Urinary bladder (tissue), 4 donors: ENCODE measurements around the gene ALAD. TPM values are rescaled to one million over a fixed set of nuclear protein-coding genes. Genes with fewer than 3 reads are reported as not detected.
A peak's percentile ranks its signal among the peaks of the same experiment; 100 is the strongest.
"Not testable (repeated sequence)": the region's sequence is repeated elsewhere in the genome, so short reads cannot be mapped to it uniquely, and the experiment has no call there.

Source experiments
- DNase-seq: peaks from one replicate; pipeline ENCODE4 v3.0.0-alpha.2; 2015; ENCODE audit errors: extremely low spot score
- H3K27ac ChIP-seq: one replicate; pipeline ENCODE4 v1.5.1; 2013; ENCODE audit warnings: low read depth, mild to moderate bottlenecking, moderate library complexity
- H3K36me3 ChIP-seq: one replicate; pipeline ENCODE4 v1.6.1; 2013; ENCODE audit warnings: mild to moderate bottlenecking, moderate library complexity; ENCODE audit not compliant: insufficient read depth
- H3K4me1 ChIP-seq: one replicate; pipeline ENCODE4 v1.6.1; 2013; ENCODE audit warnings: mild to moderate bottlenecking, moderate library complexity; ENCODE audit not compliant: insufficient read depth
- H3K4me3 ChIP-seq: one replicate; pipeline ENCODE4 v1.5.1; 2013; ENCODE audit warnings: low read depth, low read length
- WGBS: extraction: QIAGEN DNeasy Blood & Tissue Kit; methylation state at CpG from one replicate; pipeline ENCODE4 v1.1.7; 2013; 5-methylcytosine and 5-hydroxymethylcytosine counted together
- polyA plus RNA-seq: library from polyadenylated mRNA; stranded (reverse); fragments of 200-250 nt; gene quantifications from one replicate; pipeline ENCODE4 v1.2.3, GENCODE V29; 2013
- total RNA-seq: library from RNA; depleted of rRNA; stranded (reverse); fragments of >200 nt; gene quantifications from one replicate; pipeline ENCODE4 v1.2.3, GENCODE V29; 2014
- donor health status: healthy with polysubstance abuse.
- donor health status: healthy.

Gene ALAD
- total and polyA plus RNA-seq, 2 donors: 16.6 to 55.4 TPM

- no peak overlapping the region for H3K27ac ChIP-seq
- 94% methylated on average over 17 of the region's 17 CpGs for WGBS
- H3K4me3 ChIP-seq: no peak overlapping the region
- H3K4me1 ChIP-seq: no peaks in the 10 kb centered on the region
- DNase-seq: no peak
- H3K36me3 ChIP-seq: peaks cover 4% of the 10 kb centered on the region
Observed at GRCh38 chr9:113390192-113390960, 10.7 kb downstream of the ALAD start.

GRCh38 chr9:113389451-113389850 lies 11.6 kb downstream of the ALAD start:
- DNase-seq: no peak
- WGBS: 95% methylated on average over 11 of the region's 11 CpGs
- Histone ChIP-seq H3K27ac (no peak overlapping the region), H3K4me1 (no peaks in the 10 kb centered on the region), H3K36me3 (peaks cover 4% of the 10 kb centered on the region), H3K4me3 (no peak overlapping the region)

- DNase-seq: no peak
- H3K27ac ChIP-seq: no peak overlapping the region
- peaks cover 4% of the 10 kb centered on the region for H3K36me3 ChIP-seq
- 92% methylated on average over 13 of the region's 13 CpGs for WGBS
- H3K4me1 ChIP-seq: no peaks in the 10 kb centered on the region
- no peak overlapping the region for H3K4me3 ChIP-seq
Observed at GRCh38 chr9:113388833-113389232, 12.3 kb downstream of the ALAD start.

- no peaks in the 10 kb centered on the region for H3K4me1 ChIP-seq
- WGBS: 81% methylated on average over 9 of the region's 9 CpGs
- peaks cover 4% of the 10 kb centered on the region for H3K36me3 ChIP-seq
- H3K27ac ChIP-seq: no peak overlapping the region
- DNase-seq: no peak
- H3K4me3 ChIP-seq: no peak overlapping the region
Observed at GRCh38 chr9:113387560-113388230, 13.4 kb downstream of the ALAD start.

- H3K4me3 ChIP-seq: no peak overlapping the region
- no peaks in the 10 kb centered on the region for H3K4me1 ChIP-seq
- H3K36me3 ChIP-seq: peaks cover 4% of the 10 kb centered on the region
- no peak overlapping the region for H3K27ac ChIP-seq
- no peak for DNase-seq
- WGBS: 94% methylated on average over 4 of the region's 4 CpGs
Observed at GRCh38 chr9:113386571-113387393, 14.3 kb downstream of the ALAD start.

GRCh38 chr9:113381909-113382411 lies 19.1 kb downstream of the ALAD start:
- Histone ChIP-seq H3K27ac (no peak overlapping the region), H3K4me3 (no peak overlapping the region), H3K36me3 (no peaks in the 10 kb centered on the region), H3K4me1 (no peaks in the 10 kb centered on the region)
- DNase-seq: peak; percentile 31
- 83% methylated on average over 8 of the region's 8 CpGs for WGBS

- not testable (repeated sequence) for H3K4me3 ChIP-seq, DNase-seq, H3K27ac ChIP-seq, H3K4me1 ChIP-seq, H3K36me3 ChIP-seq
- 84% methylated on average over 7 of the region's 7 CpGs for WGBS
Observed at GRCh38 chr9:113381441-113381840, 19.6 kb downstream of the ALAD start.

GRCh38 chr9:113380869-113381378 lies 20.2 kb downstream of the ALAD start:
- Histone ChIP-seq H3K36me3 (no peaks in the 10 kb centered on the region), H3K27ac (no peak overlapping the region), H3K4me3 (no peak overlapping the region), H3K4me1 (no peaks in the 10 kb centered on the region)
- DNase-seq: no peak
- WGBS: 40% methylated on average over 1 of the region's 1 CpG

GRCh38 chr9:113379829-113380210 lies 21.3 kb downstream of the ALAD start:
- not testable (repeated sequence) for DNase-seq, H3K4me3 ChIP-seq, H3K4me1 ChIP-seq, H3K36me3 ChIP-seq, H3K27ac ChIP-seq
- WGBS: 83% methylated on average over 2 of the region's 2 CpGs

- H3K27ac ChIP-seq, DNase-seq, H3K4me3 ChIP-seq, H3K36me3 ChIP-seq, H3K4me1 ChIP-seq: not testable (repeated sequence)
- 50% methylated on average over 24 of the region's 24 CpGs for WGBS
Observed at GRCh38 chr9:113379094-113379828, 21.8 kb downstream of the ALAD start.

GRCh38 chr9:113376634-113377567 lies 24.2 kb downstream of the ALAD start, which contains the start of gene HDHD3:
TSS of gene HDHD3 (minus strand) at chr9:113376986. CDS start at chr9:113374354, 2,632 bp downstream.
- peak within 1 kb of the TSS; percentile 72 for H3K4me3 ChIP-seq
- H3K36me3 ChIP-seq: peaks cover 4% of the 10 kb centered on the region
- no peaks in the 10 kb centered on the region for H3K4me1 ChIP-seq
- peak; percentile 46 for DNase-seq
- WGBS: 1% methylated on average over 74 of the region's 74 CpGs
- peak within 1 kb of the TSS; percentile 72 for H3K27ac ChIP-seq
